Panc1 (cell line): Measurements from ENCODE around the gene CHRNA3. TPM values are rescaled to one million over a fixed set of nuclear protein-coding genes. Genes with fewer than 3 reads are reported as not detected.

Experiments used
- ATAC-seq: fragments of 200-7000 bp; cut with Tn5 transposase; 2 replicates; pipeline ENCODE4 v1.9.1; 2020; ENCODE audit warnings: mild to moderate bottlenecking, moderate library complexity
- BruUV-seq: library from RNA; stranded (reverse); fragments of 400-500 nt; replicated peaks from 2 replicates; lab custom pipeline; 2021; lab: Mats Ljungman, UMichigan
- CTCF ChIA-PET: fragments of 300-600 bp; sonication (Branson Sonifier 250); formaldehyde crosslinking; loops from one replicate; lab custom pipeline; 2022; ENCODE audit warnings: antibody characterized with exemption; lab: Charles Lee
- POLR2A ChIA-PET: fragments of 300-600 bp; sonication (Branson Sonifier 250); formaldehyde crosslinking; loops from one replicate; lab custom pipeline; 2022; ENCODE audit warnings: antibody characterized with exemption; lab: Charles Lee
- DNase-seq: peaks from one replicate; pipeline ENCODE4 v3.0.0-alpha.2; 2010; ENCODE audit warnings: low read depth, low spot score
- H3K27ac ChIP-seq: 2 replicates; pipeline ENCODE4 v1.5.1; 2011; ENCODE audit warnings: mild to moderate bottlenecking, low read length, inconsistent platforms
- H3K27me3 ChIP-seq: fragments of 200-500 bp; sonication (Bioruptor generic); 2 replicates; pipeline ENCODE4 v1.6.0; 2014; ENCODE audit warnings: low read length, inconsistent platforms; ENCODE audit not compliant: control insufficient read depth, insufficient read depth
- H3K36me3 ChIP-seq: fragments of 200-500 bp; sonication (Bioruptor generic); 2 replicates; pipeline ENCODE4 v1.5.1; 2014; ENCODE audit warnings: inconsistent platforms, mild to moderate bottlenecking, low read length, moderate library complexity; ENCODE audit not compliant: control insufficient read depth, insufficient read depth
- H3K4me1 ChIP-seq: 2 replicates; pipeline ENCODE4 v1.5.1; 2011; ENCODE audit warnings: inconsistent platforms, mild to moderate bottlenecking, low read length, moderate library complexity; ENCODE audit not compliant: control insufficient read depth, insufficient read depth
- H3K4me3 ChIP-seq, 2 experiments: 2 replicates each; pipeline ENCODE4 v1.5.1; 2011 to 2012; ENCODE audit warnings: low read depth in 2 of 2, low read length in 2 of 2, mild to moderate bottlenecking in 2 of 2, inconsistent platforms in 1 of 2, moderate library complexity in 1 of 2
- H3K9me3 ChIP-seq: fragments of 200-500 bp; sonication (Bioruptor generic); 2 replicates; pipeline ENCODE4 v1.5.1; 2014; ENCODE audit warnings: low read depth, mild to moderate bottlenecking, inconsistent platforms, low read length, moderate library complexity; ENCODE audit not compliant: control insufficient read depth, insufficient read depth
- CTCF ChIP-seq: fragments of 450-650 bp; IDR thresholded peaks from 2 replicates; pipeline ENCODE4 v1.5.1; 2017; ENCODE audit warnings: mild to moderate bottlenecking
- POLR2AphosphoS5 ChIP-seq: IDR thresholded peaks from 2 replicates; pipeline ENCODE4 v1.6.1; 2012; ENCODE audit warnings: mild to moderate bottlenecking, low read depth, low read length, moderate library complexity
- REST ChIP-seq, 2 experiments: IDR thresholded peaks; 2 replicates each; pipeline ENCODE4 v1.6.1; 2011 to 2012; ENCODE audit warnings: low read depth in 2 of 2, control low read depth in 1 of 2, low read length in 1 of 2, mild to moderate bottlenecking in 1 of 2, moderate library complexity in 1 of 2; ENCODE audit not compliant: insufficient read depth in 1 of 2
- SIN3A ChIP-seq: IDR thresholded peaks from 2 replicates; pipeline ENCODE4 v1.6.1; 2012; ENCODE audit warnings: low read depth, mild to moderate bottlenecking, low read length, moderate library complexity, borderline replicate concordance; ENCODE audit not compliant: insufficient read depth
- TCF7L2 ChIP-seq: IDR thresholded peaks from 2 replicates; pipeline ENCODE4 v1.6.1; 2011; ENCODE audit warnings: mild to moderate bottlenecking, low read depth, low read length, inconsistent platforms
- in situ Hi-C: cut with HindIII; loops from 2 replicates; pipeline ENCODE4 v1.10.0; 2016; ENCODE audit warnings: low sequenced_read_pairs, low pct_unique_long_range_greater_than_20kb
- intact Hi-C: fragments of 100-400 bp; cut with micrococcal nuclease; formaldehyde crosslinking; loops from one replicate; pipeline ENCODE4 v1.10.0; 2022; ENCODE audit not compliant: unreplicated experiment
- total RNA-seq: library from RNA; stranded (reverse); gene quantifications from one replicate; pipeline ENCODE4 v1.2.1, GENCODE V29; 2021; ENCODE audit not compliant: unreplicated experiment

CHRNA3 gene
- total RNA-seq, 1 experiment from 2014 or later, result 0.31 TPM

DNA sequence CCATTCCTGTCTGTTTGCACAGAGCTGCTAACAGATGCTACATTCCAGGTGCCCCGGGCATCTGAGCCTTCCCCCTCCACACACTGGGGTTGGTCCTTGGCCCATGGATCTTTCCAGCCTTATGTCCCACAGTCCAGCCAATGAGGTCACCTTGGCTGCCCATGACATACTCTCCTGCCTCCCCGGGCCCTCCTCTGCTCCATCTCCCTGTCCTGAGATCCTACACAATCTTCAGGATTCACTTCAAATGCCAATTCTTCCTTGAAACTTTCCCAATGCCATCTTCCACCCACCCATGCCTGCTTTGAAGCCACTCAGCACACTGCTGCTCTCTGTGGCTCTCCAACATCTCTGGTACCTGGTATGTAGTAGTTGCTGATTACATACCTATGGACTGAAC, 4.3 kb downstream of the CHRNA3 start:
- BruUV-seq, result no TSS peak
- intact Hi-C loops (no loop called here), in situ Hi-C loops (no loop called here)
- POLR2A ChIA-PET, result no interaction called here
- ATAC-seq, result no peak
- peaks cover 7% of the 10 kb centered on the region; the same call in 1 of the 2 replicates for H3K4me1 ChIP-seq
- CTCF ChIA-PET, result no interaction called here
- no peak overlapping the region for H3K4me3 ChIP-seq
- no peaks in the 10 kb centered on the region for H3K9me3 ChIP-seq
- DNase-seq, result no peak
- no peaks in the 10 kb centered on the region for H3K36me3 ChIP-seq
- peaks cover 3% of the 10 kb centered on the region; the same call in 1 of the 2 replicates for H3K27me3 ChIP-seq
- no peak overlapping the region for H3K27ac ChIP-seq
- TF ChIP-seq TCF7L2 (no peak), REST (IDR thresholded peaks at IDR 0.05; ENCODE audit: insufficient read depth in 1 of 2, low read depth in 2 of 2, low read length in 1 of 2) (no peak), SIN3A (no peak), POLR2AphosphoS5 (no peak), CTCF (no peak)

DNA sequence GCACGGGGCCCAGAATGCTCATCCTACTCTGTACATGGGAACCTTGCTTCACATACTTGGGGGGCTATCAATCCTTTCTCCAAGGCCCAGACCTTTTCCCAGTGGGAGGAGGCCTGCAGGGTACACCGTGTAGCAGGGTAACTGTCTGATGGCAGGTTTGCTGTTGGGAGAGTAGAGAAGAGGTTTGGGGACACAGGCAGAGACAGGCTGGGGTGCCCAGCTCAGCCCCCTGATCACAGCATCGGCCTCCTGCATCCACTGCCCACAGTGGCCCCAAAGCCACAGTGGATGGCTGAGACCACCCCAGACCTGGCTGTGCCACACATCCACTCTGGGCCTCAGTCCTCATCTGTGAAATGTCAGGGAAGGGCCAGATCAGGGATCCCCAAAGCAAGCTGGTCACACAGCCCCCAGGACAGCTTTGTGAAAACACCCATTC, 5.6 kb downstream of the CHRNA3 start:
- no peak for TF ChIP-seq REST (IDR thresholded peaks at IDR 0.05; ENCODE audit: insufficient read depth in 1 of 2, low read depth in 2 of 2, low read length in 1 of 2)
- Histone ChIP-seq H3K9me3 (no peaks in the 10 kb centered on the region), H3K4me1 (peaks cover 7% of the 10 kb centered on the region; the same call in 1 of the 2 replicates), H3K27ac (no peak overlapping the region), H3K4me3 (no peak overlapping the region), H3K27me3 (0 out of 2 replicates have a peak, but pooled peaks cover 3% of the 10 kb centered on the region), H3K36me3 (no peaks in the 10 kb centered on the region)
- intact Hi-C loops (no loop called here), in situ Hi-C loops (no loop called here)
- DNase-seq (no peak), ATAC-seq (no peak)
- POLR2A ChIA-PET, result no interaction called here
- CTCF ChIA-PET, result no interaction called here
- no TSS peak for BruUV-seq
